ENCODE results near the gene P2RX2. TPM values are rescaled to one million over a fixed set of nuclear protein-coding genes. Genes with fewer than 3 reads are reported as not detected.

The P2RX2 gene
- total RNA-seq, 1 experiment from 2014 or later = not detected

- no peaks in the 10 kb centered on the region for H3K79me2 ChIP-seq (ENCODE audit: insufficient read depth, low read length)
- ATAC-seq = no peak
- RAD21 ChIA-PET (ENCODE audit: low non-redundant PET in 1 of 2, low total read pairs in 2 of 2, uncharacterized antibody in 2 of 2, unreplicated experiment in 2 of 2) = interaction anchor here (0.9 to 1.8 kb wide), 4 partner anchors 55 to 202 kb away, joined by 3 to 7 read pairs (median 4); no protein-coding TSS in a partner anchor
- no peak for TF ChIP-seq POLR2AphosphoS5 (IDR thresholded peaks at IDR 0.05; ENCODE audit: low read depth, low read length)
- no peak for TF ChIP-seq ELF1 (IDR thresholded peaks at IDR 0.05; ENCODE audit: borderline replicate concordance, low read depth)
- TF ChIP-seq, protein P1, sequence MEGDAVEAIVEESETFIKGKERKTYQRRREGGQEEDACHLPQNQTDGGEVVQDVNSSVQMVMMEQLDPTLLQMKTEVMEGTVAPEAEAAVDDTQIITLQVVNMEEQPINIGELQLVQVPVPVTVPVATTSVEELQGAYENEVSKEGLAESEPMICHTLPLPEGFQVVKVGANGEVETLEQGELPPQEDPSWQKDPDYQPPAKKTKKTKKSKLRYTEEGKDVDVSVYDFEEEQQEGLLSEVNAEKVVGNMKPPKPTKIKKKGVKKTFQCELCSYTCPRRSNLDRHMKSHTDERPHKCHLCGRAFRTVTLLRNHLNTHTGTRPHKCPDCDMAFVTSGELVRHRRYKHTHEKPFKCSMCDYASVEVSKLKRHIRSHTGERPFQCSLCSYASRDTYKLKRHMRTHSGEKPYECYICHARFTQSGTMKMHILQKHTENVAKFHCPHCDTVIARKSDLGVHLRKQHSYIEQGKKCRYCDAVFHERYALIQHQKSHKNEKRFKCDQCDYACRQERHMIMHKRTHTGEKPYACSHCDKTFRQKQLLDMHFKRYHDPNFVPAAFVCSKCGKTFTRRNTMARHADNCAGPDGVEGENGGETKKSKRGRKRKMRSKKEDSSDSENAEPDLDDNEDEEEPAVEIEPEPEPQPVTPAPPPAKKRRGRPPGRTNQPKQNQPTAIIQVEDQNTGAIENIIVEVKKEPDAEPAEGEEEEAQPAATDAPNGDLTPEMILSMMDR (IDR thresholded peaks at IDR 0.05 in 2 of 3, conservative IDR thresholded peaks at IDR 0.05 in 1 of 3; ENCODE audit: borderline replicate concordance in 1 of 3, insufficient read depth in 1 of 3, low read depth in 2 of 3, low read length in 2 of 3) = peak in 1 of 3 experiments; percentile 2; a peak in 1 of 6 replicates
- no peak for TF ChIP-seq POLR2A (IDR thresholded peaks at IDR 0.05; ENCODE audit: borderline replicate concordance, extremely low read depth, insufficient read depth, insufficient read length)
- no peaks in the 10 kb centered on the region for H3K9me3 ChIP-seq (ENCODE audit: control insufficient read depth in 1 of 2, insufficient read depth in 1 of 2, low read depth in 1 of 2, low read length in 2 of 2)
- intact Hi-C loops (cut with micrococcal nuclease) = loop anchor here (1.0 to 5.0 kb wide), 5 partner anchors 15 to 463 kb away; no protein-coding TSS in a partner anchor
- no TSS peak for BruUV-seq (replicated peaks)
- peaks cover 0 to 8% of the 10 kb centered on the region in 2 experiments; a peak in 2 of 4 replicates for H3K4me1 ChIP-seq (ENCODE audit: control insufficient read depth in 1 of 2, insufficient read depth in 2 of 2, low read length in 2 of 2)
- H3K27ac ChIP-seq (ENCODE audit: low read depth, low read length) = no peak overlapping the region
- no peak overlapping the region for H3K9ac ChIP-seq (ENCODE audit: low read length)
- POLR2A ChIA-PET = no interaction called here
- no peak overlapping the region for H3K4me2 ChIP-seq (ENCODE audit: low read length)
- no peaks in the 10 kb centered on the region for H3K27me3 ChIP-seq (ENCODE audit: insufficient read depth, low read length)
- H2AFZ ChIP-seq (ENCODE audit: low read depth, low read length, poor library complexity, severe bottlenecking) = peak overlapping the region; percentile 87
- H3K4me3 ChIP-seq (replicated peaks in 1 of 2; ENCODE audit: low read depth in 1 of 2, low read length in 2 of 2) = no peak overlapping the region
- H3K36me3 ChIP-seq (ENCODE audit: control insufficient read depth in 1 of 2, insufficient read depth in 2 of 2, low read length in 2 of 2) = no peaks in the 10 kb centered on the region
- H4K20me1 ChIP-seq (ENCODE audit: insufficient read depth) = no peaks in the 10 kb centered on the region
- CTCF ChIA-PET = interaction anchor here (0.6 to 2.8 kb wide), 11 partner anchors 16 to 462 kb away, joined by 3 to 46 read pairs (median 6); no protein-coding TSS in a partner anchor
- DNase-seq (ENCODE audit: low read depth, low spot score) = no peak
- no peaks in the 10 kb centered on the region for H3K9me2 ChIP-seq (ENCODE audit: insufficient read depth)
Measured at GRCh38 chr12:132615579-132616038, 3.0 kb upstream of the P2RX2 start.

GRCh38 chr12:132617135-132617701 is 1.4 kb upstream of the P2RX2 start:
- H3K27ac ChIP-seq (ENCODE audit: low read depth, low read length) = no peak overlapping the region
- H3K9me3 ChIP-seq (ENCODE audit: control insufficient read depth in 1 of 2, insufficient read depth in 1 of 2, low read depth in 1 of 2, low read length in 2 of 2) = no peaks in the 10 kb centered on the region
- DNase-seq (ENCODE audit: low read depth, low spot score) (no peak), ATAC-seq (no peak)
- no peak overlapping the region for H2AFZ ChIP-seq (ENCODE audit: low read depth, low read length, poor library complexity, severe bottlenecking)
- RAD21 ChIA-PET (ENCODE audit: low non-redundant PET in 1 of 2, low total read pairs in 2 of 2, uncharacterized antibody in 2 of 2, unreplicated experiment in 2 of 2) = interaction anchor here in 1 of 2 experiments (0.8 kb wide), 1 partner anchor 463 kb away, joined by 5 read pairs; no protein-coding TSS in a partner anchor
- H3K36me3 ChIP-seq (ENCODE audit: control insufficient read depth in 1 of 2, insufficient read depth in 2 of 2, low read length in 2 of 2) = no peaks in the 10 kb centered on the region
- H3K4me1 ChIP-seq (ENCODE audit: control insufficient read depth in 1 of 2, insufficient read depth in 2 of 2, low read length in 2 of 2) = peaks cover 0 to 8% of the 10 kb centered on the region in 2 experiments; a peak in 2 of 4 replicates
- H3K27me3 ChIP-seq (ENCODE audit: insufficient read depth, low read length) = no peaks in the 10 kb centered on the region
- no peak overlapping the region for H3K4me2 ChIP-seq (ENCODE audit: low read length)
- intact Hi-C loops (cut with micrococcal nuclease) = loop anchor here (5.0 kb wide), 1 partner anchor 465 kb away; no protein-coding TSS in a partner anchor
- POLR2A ChIA-PET = no interaction called here
- no peaks in the 10 kb centered on the region for H3K79me2 ChIP-seq (ENCODE audit: insufficient read depth, low read length)
- H3K4me3 ChIP-seq (replicated peaks in 1 of 2; ENCODE audit: low read depth in 1 of 2, low read length in 2 of 2) = no peak overlapping the region
- no peaks in the 10 kb centered on the region for H4K20me1 ChIP-seq (ENCODE audit: insufficient read depth)
- H3K9me2 ChIP-seq (ENCODE audit: insufficient read depth) = no peaks in the 10 kb centered on the region
- H3K9ac ChIP-seq (ENCODE audit: low read length) = no peak overlapping the region
- CTCF ChIA-PET = interaction anchor here (0.7 to 1.8 kb wide), 3 partner anchors 8 to 202 kb away, joined by 3 to 7 read pairs (median 4); no protein-coding TSS in a partner anchor
- no TSS peak for BruUV-seq (replicated peaks)
- no peak for TF ChIP-seq ZFX (IDR thresholded peaks at IDR 0.05)
- no peak for TF ChIP-seq SIN3A (IDR thresholded peaks at IDR 0.05; ENCODE audit: low read depth)
- no peak for TF ChIP-seq REST (IDR thresholded peaks at IDR 0.05; ENCODE audit: low read depth)
- TF ChIP-seq ELF1 (IDR thresholded peaks at IDR 0.05; ENCODE audit: borderline replicate concordance, low read depth) = no peak
- TF ChIP-seq, protein P1 (IDR thresholded peaks at IDR 0.05 in 2 of 3, conservative IDR thresholded peaks at IDR 0.05 in 1 of 3; ENCODE audit: borderline replicate concordance in 1 of 3, insufficient read depth in 1 of 3, low read depth in 2 of 3, low read length in 2 of 3) = no peak

Measured in HCT116 (cell line).